22Rv1 (cell line): ENCODE measurements around the gene FHIP1A.

Experiments
- CTCF ChIP-seq: fragments of 450-650 bp; IDR thresholded peaks from 2 replicates; pipeline ENCODE4 v1.5.1; 2017; ENCODE audit warnings: mild to moderate bottlenecking
- ZFX ChIP-seq: fragments of 450-650 bp; IDR thresholded peaks from 2 replicates; pipeline ENCODE4 v1.6.1; 2017; ENCODE audit warnings: antibody characterized with exemption, borderline replicate concordance

DNA sequence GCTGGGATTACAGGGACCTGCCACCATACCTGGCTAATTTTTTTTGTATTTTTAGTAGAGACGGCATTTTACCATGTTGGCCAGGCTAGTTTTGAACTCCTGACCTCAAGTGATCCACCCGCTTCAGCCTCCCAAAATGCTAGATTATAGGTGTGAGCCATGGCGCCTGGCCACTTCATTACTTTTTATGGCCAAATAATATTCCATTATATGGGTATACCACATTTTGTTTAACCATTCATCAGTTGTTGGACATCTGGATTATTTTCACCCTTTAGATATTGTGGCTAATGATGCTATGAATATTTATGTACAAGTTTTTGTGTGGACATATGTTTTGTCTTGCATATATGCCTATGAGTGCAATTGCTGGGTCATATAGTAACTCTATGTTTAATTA is 8.6 kb upstream of the FHIP1A start:
- TF ChIP-seq CTCF (no peak), ZFX (no peak)
